Gastrocnemius medialis (tissue), 4 donors: ENCODE measurements around the gene ZNF445. TPM values are rescaled to one million over a fixed set of nuclear protein-coding genes. Genes with fewer than 3 reads are reported as not detected.
"Not testable (repeated sequence)": the region's sequence is repeated elsewhere in the genome, so short reads cannot be mapped to it uniquely, and the experiment has no call there.

Experiments used
- ATAC-seq, 2 donors: fragments of 150-250 bp; one replicate each; pipeline ENCODE4 v1.9.1; 2016
- DNase-seq, 2 donors: peaks; one replicate each; pipeline ENCODE4 v3.0.0-alpha.2; 2019
- H3K27ac ChIP-seq, 4 donors: fragments of 200-600 bp; sonication (generic); 1 replicate in 1 of 4; 2 replicates in 3 of 4; pipeline ENCODE4 v1.5.1; 2016 to 2018; ENCODE audit warnings: mild to moderate bottlenecking in 2 of 4, moderate library complexity in 1 of 4
- H3K27me3 ChIP-seq, 3 donors: fragments of 200-600 bp; sonication (generic) in 2 of 3; 1 replicate in 1 of 3; 2 replicates in 2 of 3; pipeline versions ENCODE4 v1.5.1 to v1.6.0; 2016 to 2019; ENCODE audit warnings: mild to moderate bottlenecking in 1 of 3, moderate library complexity in 1 of 3
- H3K36me3 ChIP-seq, 2 donors: fragments of 200-600 bp; sonication (generic) in 1 of 2; one replicate each; pipeline ENCODE4 v1.5.1; 2017 to 2018
- H3K4me1 ChIP-seq, 2 donors: fragments of 200-600 bp; sonication (generic) in 1 of 2; one replicate each; pipeline ENCODE4 v1.5.1; 2016 to 2017; ENCODE audit warnings: mild to moderate bottlenecking in 2 of 2
- H3K4me3 ChIP-seq, 4 donors: fragments of 200-600 bp; sonication (generic) in 3 of 4; 1 replicate in 1 of 4; 2 replicates in 3 of 4; pipeline ENCODE4 v1.5.1; 2016 to 2019; ENCODE audit warnings: mild to moderate bottlenecking in 2 of 4
- H3K9me3 ChIP-seq, 3 donors: fragments of 200-600 bp; sonication (generic) in 2 of 3; 1 replicate in 1 of 3; 2 replicates in 2 of 3; pipeline ENCODE4 v1.5.1; 2016 to 2019
- POLR2A ChIP-seq, 2 donors: fragments of 450-650 bp; IDR thresholded peaks; one replicate each; pipeline ENCODE4 v1.6.1; 2017; ENCODE audit warnings: antibody characterized with exemption in 2 of 2, mild to moderate bottlenecking in 2 of 2, moderate library complexity in 2 of 2
- in situ Hi-C, 4 donors: fragments of 200-750 bp; cut with MboI; loops; one replicate each; pipeline versions ENCODE4 v1.15.0 to v1.8.0; 2017; ENCODE audit warnings: low sequenced_read_pairs in 4 of 4
- intact Hi-C: fragments of 100-400 bp; cut with DNase I; formaldehyde crosslinking; loops from one replicate; pipeline ENCODE4 v1.15.1; 2023; ENCODE audit warnings: low total_unique reads
- total RNA-seq, 4 donors: library from RNA; depleted of rRNA; stranded (reverse); fragments of >200 nt; gene quantifications; one replicate each; pipeline versions ENCODE4 v1.1.0 to v1.2.3, GENCODE V29; 2016
- TF ChIP-seq, protein P1 (sequence below), 5 experiments: fragments of 450-650 bp in 3 of 5; fragments of 200-600 bp in 2 of 5; sonication (generic) in 2 of 5; IDR thresholded peaks in 4 of 5; conservative IDR thresholded peaks in 1 of 5; 1 replicate in 4 of 5; 2 replicates in 1 of 5; pipeline ENCODE4 v1.5.1; 2016 to 2019; ENCODE audit warnings: antibody characterized with exemption in 5 of 5, mild to moderate bottlenecking in 3 of 5, moderate library complexity in 3 of 5

The ZNF445 gene
- total RNA-seq, 4 donors from 2014 or later = 3.6 to 6.2 (median 3.8) TPM

DNA sequence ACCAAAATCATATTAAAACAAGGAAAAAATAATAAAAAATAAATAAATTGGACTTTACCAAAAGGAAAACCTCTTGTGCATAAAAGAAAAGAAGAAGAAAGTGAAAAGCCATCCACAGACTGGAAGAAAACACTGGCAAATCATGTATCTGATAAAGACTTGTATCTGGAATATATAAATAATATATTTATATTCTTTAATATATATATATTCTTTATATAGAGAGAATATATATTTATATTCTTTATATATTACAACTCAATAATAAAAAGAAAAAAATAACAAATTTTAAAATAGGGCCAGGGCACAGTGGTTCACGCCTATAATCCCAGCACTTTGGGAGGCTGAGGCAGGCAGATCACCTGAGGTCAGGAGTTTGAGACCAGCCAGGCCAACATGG lies 27.1 kb upstream of the ZNF445 start:
- H3K4me1 ChIP-seq = peaks cover 6 to 8% of the 10 kb centered on the region in 2 donors
- intact Hi-C loops = no loop called here
- H3K27ac ChIP-seq = no peak overlapping the region
- H3K9me3 ChIP-seq = peaks cover 0 to 8% (median 0%) of the 10 kb centered on the region in 3 donors
- no peaks in the 10 kb centered on the region for H3K27me3 ChIP-seq
- no peak overlapping the region for H3K4me3 ChIP-seq
- DNase-seq = no peak
- in situ Hi-C loops = loop anchor here in 1 of 4 donors (25.0 kb wide), 1 partner anchor 167 kb away; the partner anchor contains the start of gene TCAIM
- TF ChIP-seq, protein P1, sequence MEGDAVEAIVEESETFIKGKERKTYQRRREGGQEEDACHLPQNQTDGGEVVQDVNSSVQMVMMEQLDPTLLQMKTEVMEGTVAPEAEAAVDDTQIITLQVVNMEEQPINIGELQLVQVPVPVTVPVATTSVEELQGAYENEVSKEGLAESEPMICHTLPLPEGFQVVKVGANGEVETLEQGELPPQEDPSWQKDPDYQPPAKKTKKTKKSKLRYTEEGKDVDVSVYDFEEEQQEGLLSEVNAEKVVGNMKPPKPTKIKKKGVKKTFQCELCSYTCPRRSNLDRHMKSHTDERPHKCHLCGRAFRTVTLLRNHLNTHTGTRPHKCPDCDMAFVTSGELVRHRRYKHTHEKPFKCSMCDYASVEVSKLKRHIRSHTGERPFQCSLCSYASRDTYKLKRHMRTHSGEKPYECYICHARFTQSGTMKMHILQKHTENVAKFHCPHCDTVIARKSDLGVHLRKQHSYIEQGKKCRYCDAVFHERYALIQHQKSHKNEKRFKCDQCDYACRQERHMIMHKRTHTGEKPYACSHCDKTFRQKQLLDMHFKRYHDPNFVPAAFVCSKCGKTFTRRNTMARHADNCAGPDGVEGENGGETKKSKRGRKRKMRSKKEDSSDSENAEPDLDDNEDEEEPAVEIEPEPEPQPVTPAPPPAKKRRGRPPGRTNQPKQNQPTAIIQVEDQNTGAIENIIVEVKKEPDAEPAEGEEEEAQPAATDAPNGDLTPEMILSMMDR (IDR thresholded peaks at IDR 0.05 in 4 of 5, conservative IDR thresholded peaks at IDR 0.05 in 1 of 5) = no peak
- no peak for TF ChIP-seq POLR2A (IDR thresholded peaks at IDR 0.05)
- ATAC-seq = no peak
- peaks cover 2 to 33% of the 10 kb centered on the region in 2 donors for H3K36me3 ChIP-seq

DNA sequence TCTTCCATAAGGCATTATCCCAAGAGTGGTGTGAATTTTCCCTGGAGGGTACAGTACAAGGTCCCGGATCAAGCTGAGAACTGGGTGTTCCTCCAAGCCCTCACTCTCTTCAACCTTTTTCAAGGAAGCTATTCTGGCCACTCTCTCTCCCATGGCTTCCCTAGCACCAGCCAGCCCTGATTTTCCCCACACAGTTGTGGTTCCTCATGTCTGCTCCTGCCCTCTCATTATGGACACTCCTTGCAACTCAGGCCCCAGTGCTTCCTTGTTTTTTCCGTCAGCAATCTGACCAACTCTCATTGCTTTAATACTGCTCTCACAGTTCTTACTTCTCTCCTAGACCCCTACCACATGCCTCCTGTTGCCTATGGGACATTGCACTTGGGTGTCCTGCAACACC lies 25.7 kb upstream of the ZNF445 start:
- H3K4me1 ChIP-seq, ATAC-seq, H3K27ac ChIP-seq, intact Hi-C loops, DNase-seq, H3K4me3 ChIP-seq, H3K27me3 ChIP-seq: not testable (repeated sequence)
- in situ Hi-C loops = loop anchor here in 1 of 4 donors (25.0 kb wide), 1 partner anchor 166 kb away; the partner anchor contains the start of gene TCAIM
- Histone ChIP-seq H3K9me3 (peaks cover 3 to 20% (median 3%) of the 10 kb centered on the region in 3 donors), H3K36me3 (peaks cover 6 to 47% of the 10 kb centered on the region in 2 donors)

DNA sequence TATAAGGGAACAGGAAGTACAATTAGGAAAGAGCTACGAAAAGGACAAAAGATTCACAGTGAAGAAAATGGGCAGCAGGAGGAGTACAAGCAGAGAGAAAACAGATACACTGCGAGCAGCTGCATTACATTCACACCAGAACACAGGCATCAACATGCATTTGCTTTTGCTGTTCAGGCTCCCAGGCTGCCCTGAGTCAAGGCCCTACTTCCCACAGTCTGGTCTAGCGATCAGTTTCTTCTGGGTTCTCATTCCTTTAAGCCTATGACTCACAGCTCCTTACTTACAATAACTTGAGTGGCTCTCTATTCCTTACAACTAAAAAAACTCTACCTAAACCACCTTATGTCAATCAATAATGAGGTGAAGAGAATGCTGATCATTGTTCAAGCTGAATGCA lies 24.5 kb upstream of the ZNF445 start:
- no peak for DNase-seq
- H3K27ac ChIP-seq = no peak overlapping the region
- H3K4me1 ChIP-seq = no peaks in the 10 kb centered on the region
- in situ Hi-C loops = loop anchor here in 1 of 4 donors (25.0 kb wide), 1 partner anchor 165 kb away; the partner anchor contains the start of gene TCAIM
- H3K4me3 ChIP-seq = no peak overlapping the region
- no peak for ATAC-seq
- intact Hi-C loops = no loop called here
- peaks cover 6 to 59% of the 10 kb centered on the region in 2 donors for H3K36me3 ChIP-seq
- no peaks in the 10 kb centered on the region for H3K27me3 ChIP-seq
- peaks cover 3 to 20% (median 6%) of the 10 kb centered on the region in 3 donors for H3K9me3 ChIP-seq
- no peak for TF ChIP-seq POLR2A (IDR thresholded peaks at IDR 0.05)
- TF ChIP-seq, protein P1 (IDR thresholded peaks at IDR 0.05 in 4 of 5, conservative IDR thresholded peaks at IDR 0.05 in 1 of 5) = no peak

DNA sequence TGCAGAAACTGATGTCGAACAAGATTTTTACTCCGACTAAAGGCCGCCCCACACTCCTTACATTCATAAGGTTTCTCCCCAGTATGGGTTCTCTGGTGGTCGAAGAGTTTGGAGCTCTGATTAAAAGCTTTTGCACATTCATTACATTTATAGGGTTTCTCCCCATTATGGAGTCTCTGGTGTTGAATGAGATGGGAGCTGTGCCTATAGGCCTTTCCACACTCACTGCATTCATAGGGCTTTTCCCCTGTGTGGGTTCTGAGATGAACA lies 22.4 kb upstream of the ZNF445 start:
- H3K27me3 ChIP-seq, ATAC-seq, H3K4me3 ChIP-seq, H3K4me1 ChIP-seq, H3K27ac ChIP-seq, intact Hi-C loops, DNase-seq: not testable (repeated sequence)
- H3K9me3 ChIP-seq = peaks cover 3 to 20% (median 6%) of the 10 kb centered on the region in 3 donors
- peaks cover 6 to 52% of the 10 kb centered on the region in 2 donors for H3K36me3 ChIP-seq
- in situ Hi-C loops = loop anchor here in 2 of 4 donors (25.0 kb wide), 2 partner anchors 163 to 188 kb away; partner anchors contain the start of gene TCAIM (in 1 of the 2)

DNA sequence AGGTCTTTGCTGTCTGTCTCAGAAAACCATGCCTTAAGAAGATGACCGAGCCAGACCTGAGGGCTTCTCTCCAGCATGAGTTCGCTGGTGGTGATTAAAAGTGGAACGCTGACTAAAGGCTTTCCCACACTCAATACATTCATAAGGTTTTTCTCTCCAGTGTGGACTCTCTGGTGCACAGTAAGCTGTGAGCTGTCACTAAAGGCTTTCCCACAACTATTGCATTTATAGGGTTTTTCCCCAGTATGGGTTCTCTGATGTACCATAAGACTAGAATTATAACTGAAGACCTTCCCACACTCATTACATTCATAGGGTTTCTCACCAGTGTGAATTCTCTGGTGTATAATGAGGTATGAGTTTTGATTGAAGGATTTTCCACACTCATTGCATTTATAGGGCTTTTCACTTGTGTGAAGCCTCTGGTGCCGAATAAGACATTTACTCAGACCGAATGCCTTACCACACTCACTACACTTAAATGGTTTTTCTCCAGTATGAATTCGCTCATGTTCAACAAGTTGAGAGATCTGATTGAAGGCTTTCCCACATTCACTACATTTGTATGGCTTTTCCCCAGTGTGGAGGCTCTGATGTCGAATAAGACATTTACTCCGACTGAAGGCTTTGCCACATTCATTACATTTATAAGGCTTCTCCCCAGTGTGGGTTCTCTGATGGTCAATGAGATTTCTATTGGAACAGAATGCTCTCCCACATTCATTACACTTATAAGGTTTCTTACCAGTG lies 21.9 kb upstream of the ZNF445 start:
- Histone ChIP-seq H3K4me3 (no peak overlapping the region), H3K36me3 (peaks cover 6 to 52% of the 10 kb centered on the region in 2 donors), H3K9me3 (peaks cover 3 to 20% (median 6%) of the 10 kb centered on the region in 3 donors), H3K27ac (no peak overlapping the region), H3K27me3 (no peaks in the 10 kb centered on the region), H3K4me1 (no peaks in the 10 kb centered on the region)
- in situ Hi-C loops (loop anchor here in 1 of 4 donors (25.0 kb wide), 1 partner anchor 187 kb away; no protein-coding TSS in a partner anchor), intact Hi-C loops (no loop called here)
- ATAC-seq = no peak
- TF ChIP-seq POLR2A (IDR thresholded peaks at IDR 0.05) = no peak
- TF ChIP-seq, protein P1 (IDR thresholded peaks at IDR 0.05 in 4 of 5, conservative IDR thresholded peaks at IDR 0.05 in 1 of 5) = no peak
- no peak for DNase-seq
